Fibroblast of pulmonary artery (primary cell): ENCODE measurements around the gene CERS2.

Experiments used
- DNase-seq: peaks from one replicate; pipeline ENCODE4 v3.0.0-alpha.2; 2010; ENCODE audit warnings: low read depth
- H3K4me3 ChIP-seq: replicated peaks from 2 replicates; pipeline ENCODE4 v1.5.1; 2011; ENCODE audit warnings: low read depth, mild to moderate bottlenecking, control low read depth, low read length, moderate library complexity
- CTCF ChIP-seq: IDR thresholded peaks from 2 replicates; pipeline ENCODE4 v1.5.1; 2011; ENCODE audit warnings: mild to moderate bottlenecking, control low read depth, low read length, inconsistent platforms; ENCODE audit errors: missing control alignments

The CERS2 gene

GRCh38 chr1:150974580-150975478 lies at the start of gene CERS2:
CERS2 (minus strand) TSS chr1:150974835; CDS start chr1:150969090, 5,745 bp downstream.
- peak within 1 kb of the TSS; percentile 83 for H3K4me3 ChIP-seq
- DNase-seq: peak; percentile 74
- no peak for TF ChIP-seq CTCF

- no peak overlapping the region for H3K4me3 ChIP-seq
- DNase-seq: peak; percentile 73
- TF ChIP-seq CTCF: peak; percentile 28
Measured at GRCh38 chr1:151013518-151013917, 38.9 kb upstream of the CERS2 start.

- peak; percentile 56 for DNase-seq
- TF ChIP-seq CTCF: no peak
- no peak overlapping the region for H3K4me3 ChIP-seq
Measured at GRCh38 chr1:151012684-151013471, 38.2 kb upstream of the CERS2 start.

- H3K4me3 ChIP-seq: no peak overlapping the region
- DNase-seq: no peak
- no peak for TF ChIP-seq CTCF
Measured at GRCh38 chr1:151011154-151011850, 36.7 kb upstream of the CERS2 start.

GRCh38 chr1:151010346-151010726 lies 35.7 kb upstream of the CERS2 start:
- TF ChIP-seq CTCF: no peak
- no peak for DNase-seq
- H3K4me3 ChIP-seq: no peak overlapping the region

GRCh38 chr1:151009674-151010345 lies 35.2 kb upstream of the CERS2 start:
- TF ChIP-seq CTCF: no peak
- peak overlapping the region; percentile 98 for H3K4me3 ChIP-seq

More at GRCh38 chr1:151009674-151010345, 35.2 kb upstream of the CERS2 start:
- no peak for DNase-seq
